Astrocyte (in vitro differentiated cells and primary cell): ENCODE data around the gene MCTP2. TPM values are rescaled to one million over a fixed set of nuclear protein-coding genes. Genes with fewer than 3 reads are reported as not detected.

Source experiments
- DNase-seq: peaks from one replicate; pipeline ENCODE4 v3.0.0-alpha.2; 2010; ENCODE audit warnings: low read depth
- FAIRE-seq: peaks from 2 replicates; lab custom pipeline; 2011; peaks lifted over from hg19 to GRCh38; lab: Jason Lieb, UNC
- H2AFZ ChIP-seq: 2 replicates; pipeline ENCODE4 v1.6.0; 2012; ENCODE audit warnings: low read depth, low read length, inconsistent platforms
- H3K27ac ChIP-seq: 2 replicates; pipeline ENCODE4 v1.5.1; 2011; ENCODE audit warnings: low read depth, low read length, inconsistent platforms
- H3K27me3 ChIP-seq: 2 replicates; pipeline ENCODE4 v1.6.0; 2011; ENCODE audit warnings: low read length, inconsistent platforms; ENCODE audit not compliant: insufficient read depth
- H3K36me3 ChIP-seq: 2 replicates; pipeline ENCODE4 v1.5.1; 2011; ENCODE audit warnings: low read length, inconsistent platforms; ENCODE audit not compliant: insufficient read depth
- H3K4me1 ChIP-seq: 2 replicates; pipeline ENCODE4 v1.5.1; 2011; ENCODE audit warnings: low read length, inconsistent platforms; ENCODE audit not compliant: insufficient read depth
- H3K4me2 ChIP-seq: 2 replicates; pipeline ENCODE4 v1.6.0; 2012; ENCODE audit warnings: low read length, inconsistent platforms
- H3K4me3 ChIP-seq: 2 replicates; pipeline ENCODE4 v1.5.1; 2011; ENCODE audit warnings: low read depth, mild to moderate bottlenecking, low read length, inconsistent platforms; ENCODE audit not compliant: insufficient read depth
- H3K79me2 ChIP-seq: 2 replicates; pipeline ENCODE4 v1.6.0; 2012; ENCODE audit warnings: mild to moderate bottlenecking, low read length, inconsistent platforms; ENCODE audit not compliant: insufficient read depth
- H3K9ac ChIP-seq: 2 replicates; pipeline ENCODE4 v1.6.0; 2012; ENCODE audit warnings: mild to moderate bottlenecking, low read length, inconsistent platforms
- H3K9me3 ChIP-seq: 2 replicates; pipeline ENCODE4 v1.5.1; 2012; ENCODE audit warnings: low read depth, mild to moderate bottlenecking, low read length, inconsistent platforms; ENCODE audit not compliant: insufficient read depth
- H4K20me1 ChIP-seq: 2 replicates; pipeline ENCODE4 v1.6.0; 2012; ENCODE audit warnings: low read length, inconsistent platforms; ENCODE audit not compliant: insufficient read depth
- H3K27ac Mint-ChIP-seq: one replicate; pipeline ENCODE4 v1.8.0; 2021; ENCODE audit warnings: mild to moderate bottlenecking, mixed read lengths; ENCODE audit not compliant: unreplicated experiment
- H3K27me3 Mint-ChIP-seq: one replicate; pipeline ENCODE4 v1.8.0; 2021; ENCODE audit warnings: low read depth, mixed read lengths; ENCODE audit not compliant: unreplicated experiment
- H3K36me3 Mint-ChIP-seq: one replicate; pipeline ENCODE4 v1.8.0; 2021; ENCODE audit warnings: low read depth, mixed read lengths; ENCODE audit not compliant: unreplicated experiment
- H3K4me1 Mint-ChIP-seq: one replicate; pipeline ENCODE4 v1.8.0; 2021; ENCODE audit warnings: low read depth, mixed read lengths; ENCODE audit not compliant: unreplicated experiment
- H3K4me3 Mint-ChIP-seq: one replicate; pipeline ENCODE4 v1.8.0; 2021; ENCODE audit warnings: mild to moderate bottlenecking, moderate library complexity, mixed read lengths; ENCODE audit not compliant: unreplicated experiment
- H3K9me3 Mint-ChIP-seq: one replicate; pipeline ENCODE4 v1.8.0; 2021; ENCODE audit warnings: mild to moderate bottlenecking, mixed read lengths; ENCODE audit not compliant: unreplicated experiment
- CTCF ChIP-seq: IDR thresholded peaks from 2 replicates; pipeline ENCODE4 v1.5.1; 2011; ENCODE audit warnings: low read depth, mild to moderate bottlenecking, inconsistent platforms, low read length, moderate library complexity; ENCODE audit not compliant: insufficient read depth
- EZH2 ChIP-seq: IDR thresholded peaks from 2 replicates; pipeline ENCODE4 v1.6.1; 2012; ENCODE audit warnings: mild to moderate bottlenecking, low read length, inconsistent platforms; ENCODE audit not compliant: insufficient read depth
- total RNA-seq: library from RNA; stranded (reverse); gene quantifications from 2 replicates; pipeline ENCODE4 v1.2.1, GENCODE V29; 2021

Gene MCTP2
- total RNA-seq, 1 donor from 2014 or later, result 2.6 TPM

- Mint-ChIP-seq H3K27ac (no peak overlapping the region), H3K4me1 (peaks cover 14% of the 10 kb centered on the region), H3K36me3 (no peaks in the 10 kb centered on the region)
Observed at GRCh38 chr15:94266789-94267188, 35.4 kb downstream of the MCTP2 start.

GRCh38 chr15:94269954-94270353 is 38.6 kb downstream of the MCTP2 start:
- Mint-ChIP-seq H3K27ac (no peak overlapping the region), H3K4me3 (no peak overlapping the region)
- FAIRE-seq, result no peak

More at GRCh38 chr15:94266789-94267188, 35.4 kb downstream of the MCTP2 start:
- Histone ChIP-seq H3K4me2 (no peak overlapping the region), H3K9ac (no peak overlapping the region), H4K20me1 (no peaks in the 10 kb centered on the region), H3K27me3 (no peaks in the 10 kb centered on the region), H3K27ac (no peak overlapping the region), H3K79me2 (no peaks in the 10 kb centered on the region), H3K4me1 (no peaks in the 10 kb centered on the region), H3K36me3 (no peaks in the 10 kb centered on the region), H3K4me3 (no peak overlapping the region), H3K9me3 (no peaks in the 10 kb centered on the region), H2AFZ (no peak overlapping the region)
- FAIRE-seq, result no peak
- Mint-ChIP-seq H3K9me3 (no peaks in the 10 kb centered on the region), H3K27me3 (no peaks in the 10 kb centered on the region), H3K4me3 (no peak overlapping the region)
- no peak for DNase-seq
- TF ChIP-seq CTCF (no peak), EZH2 (no peak)

More at GRCh38 chr15:94269954-94270353, 38.6 kb downstream of the MCTP2 start:
- no peaks in the 10 kb centered on the region for H3K27me3 ChIP-seq
- H3K9me3 Mint-ChIP-seq, result no peaks in the 10 kb centered on the region
- no peak for TF ChIP-seq EZH2
- TF ChIP-seq CTCF, result no peak
- no peaks in the 10 kb centered on the region for H3K79me2 ChIP-seq
- no peak overlapping the region for H2AFZ ChIP-seq
- H3K27me3 Mint-ChIP-seq, result no peaks in the 10 kb centered on the region
- peaks cover 8% of the 10 kb centered on the region for H3K4me1 Mint-ChIP-seq
- no peaks in the 10 kb centered on the region for H3K36me3 ChIP-seq
- no peak overlapping the region for H3K4me3 ChIP-seq
- no peaks in the 10 kb centered on the region for H3K4me1 ChIP-seq
- DNase-seq, result no peak
- no peak overlapping the region for H3K4me2 ChIP-seq
- H3K27ac ChIP-seq, result no peak overlapping the region
- no peaks in the 10 kb centered on the region for H3K36me3 Mint-ChIP-seq
- no peaks in the 10 kb centered on the region for H3K9me3 ChIP-seq
- H4K20me1 ChIP-seq, result no peaks in the 10 kb centered on the region
- no peak overlapping the region for H3K9ac ChIP-seq
